ENCODE measurements around the gene DAZL.

- TF ChIP-seq, protein P1, sequence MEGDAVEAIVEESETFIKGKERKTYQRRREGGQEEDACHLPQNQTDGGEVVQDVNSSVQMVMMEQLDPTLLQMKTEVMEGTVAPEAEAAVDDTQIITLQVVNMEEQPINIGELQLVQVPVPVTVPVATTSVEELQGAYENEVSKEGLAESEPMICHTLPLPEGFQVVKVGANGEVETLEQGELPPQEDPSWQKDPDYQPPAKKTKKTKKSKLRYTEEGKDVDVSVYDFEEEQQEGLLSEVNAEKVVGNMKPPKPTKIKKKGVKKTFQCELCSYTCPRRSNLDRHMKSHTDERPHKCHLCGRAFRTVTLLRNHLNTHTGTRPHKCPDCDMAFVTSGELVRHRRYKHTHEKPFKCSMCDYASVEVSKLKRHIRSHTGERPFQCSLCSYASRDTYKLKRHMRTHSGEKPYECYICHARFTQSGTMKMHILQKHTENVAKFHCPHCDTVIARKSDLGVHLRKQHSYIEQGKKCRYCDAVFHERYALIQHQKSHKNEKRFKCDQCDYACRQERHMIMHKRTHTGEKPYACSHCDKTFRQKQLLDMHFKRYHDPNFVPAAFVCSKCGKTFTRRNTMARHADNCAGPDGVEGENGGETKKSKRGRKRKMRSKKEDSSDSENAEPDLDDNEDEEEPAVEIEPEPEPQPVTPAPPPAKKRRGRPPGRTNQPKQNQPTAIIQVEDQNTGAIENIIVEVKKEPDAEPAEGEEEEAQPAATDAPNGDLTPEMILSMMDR (conservative IDR thresholded peaks at IDR 0.05; ENCODE audit: low read depth, low read length) = no peak
- TF ChIP-seq EZH2phosphoT487 (IDR thresholded peaks at IDR 0.05; ENCODE audit: borderline replicate concordance, low read length) (no peak), EZH2 (IDR thresholded peaks at IDR 0.05; ENCODE audit: low read length, unreplicated experiment) (no peak)
These were observed 4.8 kb upstream of the DAZL start for GRCh38 chr3:16609927-16610580.
